HL-60/S4 (cell line): ENCODE results near the gene MYO15B.
"Not testable (repeated sequence)": the region's sequence is repeated elsewhere in the genome, so short reads cannot be mapped to it uniquely, and the experiment has no call there.

Source experiments
- in situ Hi-C: fragments of 300-500 bp; cut with MboI; formaldehyde crosslinking; loops from 2 replicates; pipeline ENCODE4 v1.14.3; 2022; ENCODE audit warnings: low sequenced_read_pairs

The MYO15B gene

DNA sequence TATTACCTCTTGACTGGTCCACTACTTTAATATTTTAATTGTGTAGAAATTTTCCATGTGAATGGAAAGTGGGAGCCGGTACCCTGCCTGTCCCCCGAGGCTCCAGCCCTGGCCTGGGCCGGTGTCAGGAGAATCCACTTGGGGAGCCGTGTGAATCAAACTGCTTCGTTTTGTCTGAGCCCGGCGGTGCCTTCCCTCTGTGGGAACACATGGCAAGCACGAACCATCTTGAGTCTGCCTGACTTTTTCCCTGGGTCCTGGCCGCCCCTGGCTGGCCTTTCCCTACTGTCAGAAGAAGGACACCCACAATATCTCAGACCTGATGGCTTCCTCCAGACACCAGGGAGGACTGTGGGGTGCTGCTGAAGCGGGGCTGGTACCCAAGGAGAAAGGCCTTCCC, 12.4 kb upstream of the MYO15B start:
- in situ Hi-C loops, result no loop called here

DNA sequence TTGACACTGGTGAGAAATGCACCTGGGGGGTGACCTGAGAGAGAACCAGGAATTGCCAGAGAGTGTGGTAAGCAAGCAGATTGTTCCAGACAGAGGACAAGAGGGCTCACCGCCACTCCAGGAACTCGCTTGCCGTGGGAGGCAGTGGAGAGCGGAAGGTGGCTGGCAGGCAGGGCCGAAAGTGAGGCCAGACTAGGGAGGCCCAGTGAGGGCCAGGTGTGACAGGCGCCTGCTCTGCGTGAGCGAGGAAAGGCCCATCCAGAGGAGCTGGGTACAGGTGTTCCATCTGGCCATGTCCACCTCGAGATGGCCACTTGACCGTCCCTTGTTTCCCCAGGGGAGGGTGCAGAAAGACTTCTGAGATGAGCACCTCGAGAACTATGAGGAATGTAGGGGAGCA, 11.9 kb upstream of the MYO15B start:
- in situ Hi-C loops, result no loop called here

DNA sequence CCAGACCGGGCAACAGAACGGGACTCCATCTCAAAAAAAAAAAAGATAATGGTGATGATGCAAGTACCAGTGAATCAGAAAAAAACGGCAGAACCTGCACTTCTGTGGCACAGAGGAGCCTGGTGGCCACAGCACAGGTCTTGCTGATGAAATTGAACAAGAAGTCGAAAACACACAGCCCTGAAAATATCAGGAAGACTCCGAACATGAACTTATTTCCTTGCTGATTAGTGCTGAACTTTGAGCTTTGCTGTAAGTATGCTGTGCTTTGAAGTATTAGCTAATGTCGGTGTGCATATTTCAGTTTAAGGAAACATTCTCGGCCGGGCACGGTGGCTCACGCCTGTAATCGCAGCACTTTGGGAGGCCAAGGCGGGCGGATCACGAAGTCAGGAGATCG, 10.9 kb upstream of the MYO15B start:
- in situ Hi-C loops, result no loop called here

DNA sequence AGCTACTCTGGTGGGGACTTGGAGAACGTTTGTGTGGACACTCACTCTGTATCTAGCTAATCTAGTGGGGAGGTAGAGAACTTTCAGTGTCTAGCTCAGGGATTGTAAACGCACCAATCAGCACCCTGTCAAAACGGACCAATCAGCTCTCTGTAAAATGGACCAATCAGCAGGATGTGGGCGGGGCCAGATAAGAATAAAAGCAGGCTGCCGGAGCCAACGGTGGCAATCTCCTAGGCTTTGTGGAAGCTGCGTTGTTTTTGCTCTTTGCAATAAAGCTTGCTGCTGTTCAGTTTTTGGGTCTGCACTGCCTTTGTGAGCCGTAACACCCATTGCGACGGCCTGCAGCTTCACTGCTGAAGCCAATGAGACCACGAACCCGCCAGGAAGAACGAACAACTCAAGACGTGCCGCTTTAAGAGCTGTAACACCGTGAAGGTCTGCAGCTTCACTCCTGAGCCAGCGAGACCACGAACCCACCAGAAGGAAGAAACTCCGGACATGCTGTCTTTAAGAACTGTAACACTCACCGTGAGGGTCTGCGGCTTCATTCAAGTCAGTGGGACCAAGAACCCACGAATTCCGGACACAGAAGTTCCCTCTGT, 6.4 kb upstream of the MYO15B start:
- in situ Hi-C loops, result not testable (repeated sequence)

DNA sequence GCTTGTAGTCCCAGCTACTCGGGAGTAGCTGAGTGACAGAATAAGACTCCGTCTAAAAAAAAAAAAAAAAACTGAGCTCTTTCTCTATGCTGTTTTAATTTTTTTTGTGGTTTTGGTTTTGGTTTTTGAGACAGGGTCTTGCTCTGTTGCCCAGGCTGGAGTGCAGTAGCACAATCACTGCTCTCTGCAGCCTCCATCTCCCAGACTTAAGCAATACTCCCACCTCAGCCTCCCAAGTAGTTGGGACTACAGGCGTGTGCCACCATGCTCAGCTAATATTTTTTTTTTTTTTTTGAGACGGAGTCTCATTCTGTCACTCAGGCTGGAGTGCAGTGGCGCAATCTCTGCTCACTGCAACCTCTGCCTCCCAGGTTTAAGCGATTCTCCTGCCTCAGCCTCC, 4.4 kb upstream of the MYO15B start:
- in situ Hi-C loops, result not testable (repeated sequence)

DNA sequence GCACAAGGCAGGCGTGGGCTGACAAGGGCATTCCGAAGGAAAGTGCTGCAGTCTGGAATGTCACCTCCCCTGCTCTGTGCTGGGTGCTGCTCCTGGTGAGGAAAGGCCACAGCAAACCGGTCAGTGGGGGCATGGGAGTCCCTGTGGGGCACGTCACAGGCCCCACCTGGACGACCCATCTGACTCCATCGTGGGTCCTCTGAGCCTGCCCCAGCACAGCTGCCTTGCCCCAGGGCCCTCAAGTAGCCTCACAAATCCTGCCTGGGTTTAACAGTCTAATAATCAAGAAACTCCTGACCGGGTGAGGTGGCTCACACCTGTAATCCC, 2.8 kb upstream of the MYO15B start:
- in situ Hi-C loops, result no loop called here

DNA sequence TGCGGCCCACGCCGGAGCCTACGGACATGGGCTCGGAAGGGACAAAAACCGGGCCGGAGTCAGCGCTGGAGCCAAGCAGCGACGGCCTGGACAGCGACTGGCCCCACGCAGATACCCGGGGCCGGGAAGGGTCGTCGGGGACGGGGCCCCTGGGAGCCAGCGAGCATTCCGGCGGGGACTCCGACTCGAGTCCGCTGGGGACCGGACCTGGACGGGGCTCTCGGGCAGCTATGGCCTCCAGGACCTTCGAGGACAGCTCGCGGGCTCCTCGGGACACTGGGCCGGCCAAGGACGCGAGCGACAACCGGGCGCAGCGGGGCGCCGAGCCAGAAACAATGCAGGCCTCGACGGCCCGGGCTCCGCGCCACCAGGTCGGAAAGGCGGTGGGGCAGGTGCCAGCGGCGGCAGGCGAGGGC, 1.0 kb downstream of the MYO15B start:
- in situ Hi-C loops, result no loop called here

DNA sequence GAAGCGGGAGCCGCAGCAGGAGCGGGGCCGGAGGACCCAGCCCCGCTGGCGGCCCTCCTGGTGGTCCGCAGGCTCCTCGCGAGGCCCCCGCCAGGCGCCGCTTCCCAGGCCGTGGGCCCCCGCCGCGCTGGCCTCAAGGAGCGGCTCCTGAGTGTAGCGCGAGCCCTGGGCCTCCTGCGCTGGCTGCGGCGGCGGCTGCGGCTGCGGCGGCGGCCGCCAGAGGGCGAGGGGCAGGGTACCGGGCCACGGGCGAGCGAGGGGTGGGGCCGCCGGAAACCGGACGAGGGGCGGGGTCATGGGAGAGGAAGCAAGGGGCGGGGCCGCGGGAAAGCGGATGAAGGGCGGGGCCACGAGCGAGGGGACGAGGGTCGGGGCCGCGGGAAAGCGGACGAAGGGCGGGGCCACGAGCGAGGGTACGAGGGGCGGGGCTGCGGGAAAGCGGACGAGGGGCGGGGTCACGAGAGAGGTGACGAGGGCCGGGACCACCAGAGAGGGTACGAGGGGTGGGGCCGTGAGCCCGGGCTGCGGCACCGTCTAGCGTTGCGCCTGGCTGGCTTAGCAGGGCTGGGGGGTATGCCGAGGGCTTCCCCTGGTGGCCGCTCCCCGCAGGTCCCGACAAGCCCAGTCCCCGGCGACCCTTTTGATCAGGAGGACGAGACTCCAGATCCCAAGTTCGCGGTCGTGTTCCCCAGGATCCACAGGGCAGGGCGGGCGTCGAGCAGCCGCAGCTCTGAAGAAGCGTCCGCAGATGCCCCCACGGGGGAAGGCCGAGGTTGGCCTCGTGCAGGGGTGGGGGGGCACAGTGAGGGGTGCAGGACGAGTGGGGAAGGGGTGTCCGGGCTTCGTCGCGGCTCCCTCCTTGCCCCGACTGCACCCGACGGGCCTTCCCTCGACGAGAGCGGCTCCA, 1.7 kb downstream of the MYO15B start:
- in situ Hi-C loops, result no loop called here

DNA sequence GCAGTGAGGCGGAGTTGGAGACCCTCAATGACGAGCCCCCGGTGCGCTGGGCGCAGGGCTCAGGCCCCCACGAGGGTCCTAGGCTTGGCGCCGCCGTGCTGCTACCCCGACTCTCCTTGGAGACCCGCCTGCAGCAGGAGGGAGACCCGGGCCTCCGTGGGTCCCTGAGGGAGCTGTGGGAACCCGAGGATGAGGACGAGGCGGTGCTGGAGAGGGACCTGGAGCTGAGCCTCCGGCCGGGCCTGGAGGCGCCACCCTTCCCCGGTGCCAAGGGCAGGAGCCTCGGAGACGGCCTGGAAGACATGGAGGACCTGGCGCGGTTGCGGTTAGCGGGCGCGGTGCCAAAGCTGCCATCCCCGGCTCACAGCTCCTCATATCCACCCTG, 2.3 kb downstream of the MYO15B start:
- in situ Hi-C loops, result no loop called here

DNA sequence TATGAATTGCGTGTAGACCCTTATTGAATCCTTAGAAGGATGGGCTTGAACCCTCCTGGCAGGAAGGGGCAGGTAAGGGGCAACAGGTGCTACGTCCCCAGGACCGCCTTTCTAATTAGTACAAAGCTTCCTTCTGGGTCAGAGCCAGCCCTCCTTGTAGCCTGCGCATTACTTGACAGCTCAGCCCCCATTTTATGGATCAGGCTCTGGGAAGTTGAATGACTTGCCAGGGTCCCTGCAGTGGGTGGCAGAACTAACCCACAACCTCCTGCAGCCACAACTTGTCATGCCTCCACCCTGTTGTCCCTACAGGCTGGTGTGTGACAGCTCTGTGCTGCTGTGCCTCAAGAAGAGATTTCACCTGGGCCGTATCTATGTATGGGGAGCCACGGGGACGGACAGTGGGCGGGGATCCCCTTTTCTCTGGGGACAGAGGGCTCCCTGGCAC, 2.7 kb downstream of the MYO15B start:
- in situ Hi-C loops, result no loop called here

DNA sequence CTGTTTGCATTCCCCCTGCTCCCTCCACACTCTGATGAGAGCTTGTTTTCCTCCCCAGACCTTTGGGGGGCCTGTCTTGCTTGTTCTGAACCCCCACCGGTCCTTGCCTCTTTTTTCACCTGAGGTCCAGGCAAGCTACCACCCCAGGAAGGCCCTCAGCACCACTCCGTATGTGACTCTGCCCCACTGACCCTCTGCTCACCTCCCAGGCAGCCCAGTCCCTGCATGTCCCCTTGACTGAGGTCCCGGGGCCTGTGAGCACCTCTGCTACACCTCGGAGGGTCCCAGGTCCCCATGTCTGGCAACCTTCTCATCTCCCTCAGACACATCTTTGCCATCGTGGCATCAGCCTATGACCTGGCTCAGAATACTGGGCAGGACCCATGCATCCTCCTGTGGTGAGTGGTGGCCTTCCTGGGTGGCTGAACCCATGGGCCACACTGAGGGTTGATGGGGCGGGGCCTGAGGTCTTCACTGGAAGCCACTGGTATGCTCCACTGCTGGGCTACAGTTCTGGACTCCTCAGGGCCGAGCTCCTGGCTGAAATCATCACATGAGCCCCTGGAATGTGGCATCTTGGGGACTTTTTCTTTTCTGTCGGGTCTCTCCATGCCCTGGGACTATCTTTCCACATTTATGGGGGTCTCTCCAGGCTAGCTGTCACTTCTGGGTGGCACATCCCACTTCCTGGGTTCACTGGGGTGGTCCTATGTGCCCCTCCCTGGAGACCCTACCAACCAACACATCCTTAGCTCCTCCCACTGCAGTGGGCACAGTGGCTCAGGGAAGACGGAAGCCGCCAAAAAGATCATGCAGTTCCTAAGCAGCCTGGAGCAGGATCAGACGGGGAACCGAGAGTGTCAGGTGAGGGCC, 3.5 kb downstream of the MYO15B start:
- in situ Hi-C loops, result no loop called here

DNA sequence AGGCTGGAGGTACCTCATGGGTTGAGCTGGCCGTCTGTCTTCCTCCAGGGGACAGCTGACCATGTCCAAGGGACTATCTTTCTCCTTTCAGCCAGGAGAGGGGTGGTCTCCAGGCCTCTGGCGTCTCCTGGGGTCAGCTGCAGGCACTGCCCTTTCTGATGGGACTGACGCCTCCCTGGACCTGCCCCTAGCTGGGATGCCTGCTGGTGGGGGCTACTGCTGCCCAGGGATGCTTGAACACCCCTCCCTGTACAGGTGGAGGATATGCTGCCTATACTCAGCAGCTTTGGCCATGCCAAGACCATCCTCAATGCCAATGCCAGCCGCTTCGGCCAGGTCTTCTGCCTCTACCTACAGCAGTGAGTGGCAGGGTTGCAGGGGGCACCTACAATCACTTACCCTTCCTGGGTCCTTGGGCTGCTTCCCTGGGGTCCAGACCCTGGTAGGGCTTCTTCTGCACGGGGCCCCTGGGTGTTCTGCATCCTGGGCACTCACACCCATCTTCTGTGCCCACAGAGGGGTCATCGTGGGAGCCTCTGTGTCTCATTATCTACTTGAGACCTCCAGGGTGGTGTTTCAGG, 4.2 kb downstream of the MYO15B start:
- in situ Hi-C loops, result no loop called here

DNA sequence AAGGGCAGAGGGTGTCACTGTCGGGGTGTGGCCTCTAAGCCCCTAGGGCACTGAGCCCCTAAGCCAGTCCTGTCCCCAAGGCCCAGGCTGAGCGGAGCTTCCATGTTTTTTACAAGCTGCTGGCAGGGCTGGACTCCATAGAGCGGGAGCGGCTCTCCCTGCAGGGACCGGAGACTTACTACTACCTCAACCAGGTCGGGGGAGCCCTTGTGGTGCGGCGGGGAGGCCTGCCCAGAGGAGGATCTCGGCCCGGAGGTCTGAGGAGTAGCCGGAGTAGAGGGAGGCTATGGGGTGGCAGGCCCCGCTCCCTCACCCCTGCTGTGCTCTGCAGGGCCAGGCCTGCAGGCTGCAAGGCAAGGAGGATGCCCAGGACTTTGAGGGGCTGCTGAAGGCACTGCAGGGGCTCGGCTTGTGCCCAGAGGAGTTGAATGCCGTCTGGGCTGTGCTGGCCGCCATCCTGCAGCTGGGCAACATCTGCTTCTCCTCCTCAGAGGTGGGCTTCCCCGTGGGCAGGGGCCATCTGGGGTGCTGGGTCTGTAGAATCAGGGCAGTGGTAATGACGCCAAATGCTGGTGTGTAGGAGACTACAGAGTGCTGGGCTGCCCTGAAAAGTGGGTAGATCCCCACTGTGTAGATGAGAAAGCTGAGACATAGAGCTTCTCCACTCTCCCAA, 4.9 kb downstream of the MYO15B start:
- in situ Hi-C loops, result no loop called here

DNA sequence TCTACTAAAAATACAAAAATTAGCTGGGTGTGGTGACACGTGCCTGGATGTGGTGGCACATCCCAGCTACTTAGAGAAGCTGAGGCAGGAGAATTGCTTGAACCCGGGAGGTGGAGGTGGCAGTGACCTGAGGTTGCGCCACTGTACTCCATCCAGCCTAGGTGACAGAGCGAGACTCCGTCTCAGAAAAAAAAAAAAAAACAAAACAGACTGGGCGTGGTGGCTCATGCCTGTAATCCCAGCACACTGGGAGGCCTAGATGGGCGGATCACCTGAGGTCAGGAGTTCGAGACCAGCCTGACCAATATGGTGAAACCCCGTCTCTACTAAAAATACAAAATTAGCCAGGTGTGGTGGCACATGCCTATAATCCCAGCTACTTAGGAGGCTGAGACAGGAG, 5.8 kb downstream of the MYO15B start:
- in situ Hi-C loops, result not testable (repeated sequence)

DNA sequence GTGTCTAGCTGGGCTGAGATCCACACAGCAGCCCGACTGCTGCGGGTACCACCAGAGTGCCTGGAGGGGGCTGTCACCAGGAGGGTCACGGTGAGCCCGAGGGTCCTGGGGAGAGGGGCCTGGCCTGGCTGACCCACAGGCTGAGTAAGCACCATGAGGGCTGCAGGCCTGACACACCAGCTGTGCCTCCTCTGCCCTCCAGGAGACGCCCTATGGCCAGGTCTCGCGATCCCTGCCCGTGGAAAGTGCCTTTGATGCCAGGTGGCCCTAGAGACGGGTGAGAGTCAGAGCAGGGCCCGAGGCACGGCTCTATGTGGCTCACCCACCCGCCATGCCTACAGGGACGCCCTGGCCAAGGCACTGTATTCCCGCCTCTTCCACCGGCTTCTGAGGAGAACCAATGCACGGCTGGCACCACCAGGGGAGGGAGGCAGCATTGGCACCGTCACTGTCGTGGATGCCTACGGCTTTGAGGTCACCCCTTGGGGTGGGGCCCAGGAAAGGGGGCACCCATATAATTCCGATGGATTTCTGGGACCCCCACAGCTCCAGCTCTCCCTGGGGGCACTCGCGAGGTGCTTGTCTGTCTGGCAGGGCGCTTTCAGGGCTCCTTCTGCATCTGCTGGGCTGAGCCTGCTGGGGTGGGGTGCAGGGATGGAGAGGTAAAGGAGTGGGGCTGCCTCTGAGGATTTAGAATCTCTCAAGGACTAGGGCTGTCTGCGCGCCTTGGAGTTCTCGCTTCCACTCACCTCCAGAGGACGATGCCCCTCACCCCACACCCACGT, 7.1 kb downstream of the MYO15B start:
- in situ Hi-C loops, result no loop called here

DNA sequence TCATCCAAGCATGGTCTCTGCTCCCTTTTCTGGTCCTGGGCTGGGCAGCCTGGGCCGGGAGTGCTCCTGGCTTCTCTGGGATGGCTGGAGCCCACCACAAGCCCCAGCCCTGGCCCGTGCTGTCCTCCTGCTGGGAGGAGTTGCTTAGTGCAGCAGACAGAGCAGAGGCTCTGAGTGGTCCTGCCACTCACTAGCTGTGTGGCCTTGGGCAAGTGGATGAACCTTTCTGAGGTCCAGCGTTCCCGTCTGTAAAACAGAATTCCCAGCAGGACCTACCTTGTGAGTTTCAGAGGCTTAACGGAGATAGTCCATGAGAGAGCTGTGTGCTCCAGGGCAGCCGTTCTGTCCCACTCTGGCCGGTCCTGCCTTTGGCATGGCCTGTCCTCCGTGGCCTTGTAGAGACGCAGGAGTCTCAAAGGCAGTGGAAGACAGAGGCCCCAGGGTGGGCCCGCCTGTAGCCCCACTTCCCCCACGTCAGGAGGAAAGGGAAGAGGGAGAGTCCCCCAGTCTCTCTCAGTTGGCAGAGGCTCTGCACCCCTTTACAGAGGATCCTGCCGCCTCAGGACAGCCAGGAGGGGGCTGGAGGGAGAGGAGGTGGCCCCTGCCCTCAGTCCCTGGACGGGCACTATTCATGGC, 7.8 kb downstream of the MYO15B start:
- in situ Hi-C loops, result no loop called here

DNA sequence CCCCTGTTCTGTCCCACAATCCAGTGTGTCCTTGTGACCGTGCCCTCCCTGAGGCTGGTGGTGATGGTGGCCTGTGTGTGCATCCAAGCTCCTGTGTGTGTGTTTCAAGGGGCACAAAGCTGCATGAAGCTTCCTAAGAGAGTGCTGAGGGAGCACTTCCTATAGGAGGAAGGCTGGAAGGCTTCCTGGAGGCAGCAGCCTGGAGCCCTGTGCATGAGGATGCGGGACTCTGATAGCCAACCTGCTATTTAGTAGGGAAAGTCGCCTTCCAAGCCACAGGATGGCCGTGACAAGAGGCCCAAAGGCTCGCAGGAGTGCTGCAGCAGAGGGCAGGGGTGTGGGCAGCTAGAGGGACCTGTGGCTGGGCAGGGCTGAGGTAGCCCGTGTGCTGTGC, 8.3 kb downstream of the MYO15B start:
- in situ Hi-C loops, result no loop called here

DNA sequence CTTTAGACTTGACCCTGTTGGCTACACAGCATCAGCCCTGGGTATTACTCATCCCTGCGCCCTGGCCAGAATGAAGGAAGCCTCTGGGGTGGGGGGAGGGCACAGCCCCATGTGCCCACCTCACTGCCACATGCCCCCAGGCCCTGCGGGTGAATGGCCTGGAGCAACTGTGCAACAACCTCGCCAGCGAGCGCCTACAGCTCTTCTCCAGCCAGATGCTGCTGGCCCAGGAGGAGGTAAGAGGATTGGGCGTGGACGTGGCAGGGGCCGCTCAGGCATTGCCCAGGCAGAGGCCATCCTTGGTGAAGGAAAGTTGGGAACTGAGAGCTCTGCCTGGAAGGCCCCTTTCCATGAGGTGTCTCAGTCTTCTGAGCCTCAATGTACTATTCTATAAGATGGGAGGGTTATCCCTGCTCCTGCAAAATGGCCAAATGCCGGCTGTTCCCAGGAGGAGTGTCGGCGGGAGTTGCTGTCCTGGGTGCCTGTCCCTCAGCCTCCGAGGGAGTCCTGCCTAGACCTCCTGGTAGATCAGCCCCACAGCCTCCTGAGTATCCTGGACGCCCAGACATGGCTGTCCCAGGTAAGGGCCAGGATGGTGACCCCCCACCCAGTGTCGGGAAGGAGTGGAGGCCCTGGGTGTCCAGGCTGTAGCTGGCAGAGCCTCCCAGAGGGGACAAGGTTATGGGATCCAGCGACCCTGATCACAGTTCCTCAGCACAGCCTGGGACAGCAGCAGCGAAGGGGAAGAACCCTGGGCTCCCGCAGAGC, 8.9 kb downstream of the MYO15B start:
- in situ Hi-C loops, result no loop called here
